Measurements from ENCODE around the gene FGGY.

The FGGY gene

GRCh38 chr1:59680044-59680443 lies 383.1 kb downstream of the FGGY start:
- DNase-seq (ENCODE audit: low read depth) = no peak
- TF ChIP-seq, protein P1, sequence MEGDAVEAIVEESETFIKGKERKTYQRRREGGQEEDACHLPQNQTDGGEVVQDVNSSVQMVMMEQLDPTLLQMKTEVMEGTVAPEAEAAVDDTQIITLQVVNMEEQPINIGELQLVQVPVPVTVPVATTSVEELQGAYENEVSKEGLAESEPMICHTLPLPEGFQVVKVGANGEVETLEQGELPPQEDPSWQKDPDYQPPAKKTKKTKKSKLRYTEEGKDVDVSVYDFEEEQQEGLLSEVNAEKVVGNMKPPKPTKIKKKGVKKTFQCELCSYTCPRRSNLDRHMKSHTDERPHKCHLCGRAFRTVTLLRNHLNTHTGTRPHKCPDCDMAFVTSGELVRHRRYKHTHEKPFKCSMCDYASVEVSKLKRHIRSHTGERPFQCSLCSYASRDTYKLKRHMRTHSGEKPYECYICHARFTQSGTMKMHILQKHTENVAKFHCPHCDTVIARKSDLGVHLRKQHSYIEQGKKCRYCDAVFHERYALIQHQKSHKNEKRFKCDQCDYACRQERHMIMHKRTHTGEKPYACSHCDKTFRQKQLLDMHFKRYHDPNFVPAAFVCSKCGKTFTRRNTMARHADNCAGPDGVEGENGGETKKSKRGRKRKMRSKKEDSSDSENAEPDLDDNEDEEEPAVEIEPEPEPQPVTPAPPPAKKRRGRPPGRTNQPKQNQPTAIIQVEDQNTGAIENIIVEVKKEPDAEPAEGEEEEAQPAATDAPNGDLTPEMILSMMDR (conservative IDR thresholded peaks at IDR 0.05; ENCODE audit: low read length) = no peak
- H3K4me3 ChIP-seq (ENCODE audit: low read length) = no peak overlapping the region

- TF ChIP-seq, protein P1 (conservative IDR thresholded peaks at IDR 0.05; ENCODE audit: low read length) = no peak
- H3K4me3 ChIP-seq (ENCODE audit: low read length) = no peak overlapping the region
- DNase-seq (ENCODE audit: low read depth) = peak; percentile 23
Observed at GRCh38 chr1:59682396-59683080, 385.6 kb downstream of the FGGY start.

DNA sequence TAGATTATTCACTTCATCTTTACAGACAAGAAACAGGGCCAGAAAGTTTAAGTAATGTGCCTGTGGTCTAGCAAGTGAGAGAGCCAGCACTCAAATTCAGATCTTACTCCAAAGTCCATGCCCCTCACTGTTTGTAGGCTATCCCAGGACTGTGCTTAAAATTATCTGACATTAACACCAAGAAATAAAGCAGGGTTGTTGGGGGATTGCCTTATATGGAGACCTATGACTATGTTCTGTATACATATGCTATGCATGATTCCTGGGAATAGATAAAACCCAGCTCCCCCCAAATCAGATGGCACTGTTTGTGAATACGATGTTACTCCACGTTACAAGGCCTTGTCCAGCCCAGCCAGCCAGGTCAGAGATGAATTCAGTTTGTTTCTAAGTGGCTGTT lies 386.3 kb downstream of the FGGY start:
- DNase-seq (ENCODE audit: low read depth) = no peak
- TF ChIP-seq, protein P1 (conservative IDR thresholded peaks at IDR 0.05; ENCODE audit: low read length) = no peak
- H3K4me3 ChIP-seq (ENCODE audit: low read length) = no peak overlapping the region

DNA sequence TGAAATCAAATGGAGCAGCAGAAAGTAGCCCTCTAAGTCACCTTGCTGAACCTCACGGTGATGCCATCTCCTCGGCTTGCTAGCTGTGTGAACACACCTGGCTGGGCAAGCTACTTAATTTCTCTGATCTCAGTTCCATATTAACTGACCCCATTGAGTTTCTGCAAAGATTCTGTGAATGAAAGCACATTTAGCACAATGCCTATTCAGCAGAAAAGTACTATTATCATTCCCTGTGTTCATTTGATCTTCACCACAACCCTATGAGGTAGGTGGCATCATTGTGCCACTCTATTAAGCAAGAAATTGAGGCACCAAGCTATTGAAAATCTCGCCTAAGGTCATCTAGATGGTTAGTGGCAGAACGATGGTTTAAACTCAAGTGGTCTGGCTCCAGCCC lies 387.8 kb downstream of the FGGY start:
- H3K4me3 ChIP-seq (ENCODE audit: low read length) = no peak overlapping the region
- TF ChIP-seq, protein P1 (conservative IDR thresholded peaks at IDR 0.05; ENCODE audit: low read length) = no peak
- no peak for DNase-seq (ENCODE audit: low read depth)

DNA sequence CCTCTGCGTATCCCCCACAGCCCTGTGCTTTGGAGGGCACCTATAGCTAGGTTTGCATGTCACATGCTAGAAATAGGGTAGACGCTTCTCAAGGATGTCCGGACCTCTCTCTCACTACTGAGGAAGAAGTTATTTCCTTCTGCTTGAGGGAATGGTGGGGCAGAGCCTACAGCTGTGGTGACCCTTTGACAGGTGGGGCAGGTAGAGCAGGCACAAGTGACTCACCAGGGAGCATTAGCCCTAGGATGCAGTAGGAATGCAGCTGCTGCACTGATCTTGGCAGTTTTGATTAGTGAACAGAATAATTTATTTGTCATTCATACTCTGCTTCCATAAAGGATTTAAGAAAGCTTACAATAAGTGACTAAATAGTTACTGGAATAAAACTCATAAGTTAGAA lies 388.2 kb downstream of the FGGY start:
- no peak for DNase-seq (ENCODE audit: low read depth)
- no peak overlapping the region for H3K4me3 ChIP-seq (ENCODE audit: low read length)
- TF ChIP-seq, protein P1 (conservative IDR thresholded peaks at IDR 0.05; ENCODE audit: low read length) = no peak

GRCh38 chr1:59685666-59686065 lies 388.8 kb downstream of the FGGY start:
- no peak overlapping the region for H3K4me3 ChIP-seq (ENCODE audit: low read length)
- TF ChIP-seq, protein P1 (conservative IDR thresholded peaks at IDR 0.05; ENCODE audit: low read length) = no peak

DNA sequence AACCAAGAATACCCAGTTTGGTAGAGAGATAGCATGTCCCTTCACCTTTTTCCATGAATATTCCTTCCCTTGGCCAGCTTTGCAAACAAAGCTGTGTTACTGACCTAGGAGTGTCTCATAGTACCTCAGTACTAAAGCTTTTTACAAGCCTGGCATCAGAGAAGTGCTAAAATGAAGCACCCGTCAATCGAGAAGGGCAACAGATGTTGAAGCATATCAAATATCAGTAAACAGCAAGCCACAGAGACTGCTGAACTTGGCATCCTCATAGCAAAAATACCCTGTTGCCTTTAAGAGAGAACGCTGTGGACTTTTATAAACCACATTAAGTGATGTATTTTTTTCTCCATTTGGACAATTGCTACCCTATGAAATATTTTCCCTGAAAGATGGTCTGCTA lies 389.3 kb downstream of the FGGY start:
- TF ChIP-seq, protein P1 (conservative IDR thresholded peaks at IDR 0.05; ENCODE audit: low read length) = no peak
- no peak for DNase-seq (ENCODE audit: low read depth)
- no peak overlapping the region for H3K4me3 ChIP-seq (ENCODE audit: low read length)

More at GRCh38 chr1:59685666-59686065, 388.8 kb downstream of the FGGY start:
- no peak for DNase-seq (ENCODE audit: low read depth)

Data from AG10803 (cell line).